ENCODE measurements around the gene NUDT7. TPM values are rescaled to one million over a fixed set of nuclear protein-coding genes. Genes with fewer than 3 reads are reported as not detected.

NUDT7 gene
- polyA plus RNA-seq, 3 donors from 2014 or later = 4.7 to 13.9 (median 5.0) TPM

DNA sequence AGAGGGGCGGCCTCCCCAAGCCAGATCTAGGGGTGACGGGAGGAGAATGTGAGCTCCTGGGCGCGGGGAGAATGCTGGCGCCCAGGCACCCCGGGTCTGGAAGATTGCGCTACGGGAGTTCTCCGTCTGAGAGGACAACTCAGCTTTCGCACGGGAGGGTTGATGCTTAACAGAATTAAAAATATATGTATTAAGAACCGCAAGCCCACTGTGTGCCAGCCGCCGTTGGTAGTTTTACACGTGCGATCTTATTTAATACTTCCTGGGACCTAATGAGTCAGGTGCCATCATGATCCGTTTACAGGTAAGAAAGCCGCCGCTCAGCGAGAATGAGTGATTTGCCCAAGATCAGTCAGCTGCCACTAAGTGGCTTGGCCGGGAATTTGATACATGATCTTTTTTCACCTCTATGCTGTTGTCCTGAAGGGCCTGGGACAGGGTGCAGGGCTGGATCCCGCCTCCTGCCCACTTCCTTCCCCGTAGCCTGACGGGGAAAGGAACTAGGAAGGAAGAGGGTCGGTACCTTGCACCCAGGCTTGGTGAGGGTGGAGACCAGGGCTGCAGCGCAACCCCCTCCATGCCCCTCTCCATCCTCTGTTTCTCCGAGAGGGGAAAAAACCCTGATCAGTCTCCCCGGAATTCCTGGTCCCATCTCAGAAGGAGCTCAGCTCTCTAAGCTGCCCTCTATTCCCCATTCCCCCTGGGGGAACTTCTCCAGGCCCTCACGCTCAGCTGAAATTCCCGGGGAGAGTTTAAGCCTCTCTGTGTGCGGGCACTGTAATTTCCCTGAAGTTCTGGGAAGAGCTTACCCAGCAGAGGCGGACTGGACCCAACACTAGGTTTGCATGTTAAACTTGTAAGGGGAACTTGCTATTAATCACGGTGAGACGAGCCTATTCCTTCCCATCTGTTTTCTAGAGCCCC is 67.0 kb downstream of the NUDT7 start:
- Mint-ChIP-seq H3K4me3 (no peak overlapping the region), H3K27ac (no peak overlapping the region), H3K27me3 (ENCODE audit: low read depth in 3 of 3) (peaks cover 9 to 30% (median 12%) of the 10 kb centered on the region in 3 donors), H3K4me1 (peaks cover 0 to 8% of the 10 kb centered on the region in 2 donors), H3K36me3 (no peaks in the 10 kb centered on the region), H3K9me3 (no peaks in the 10 kb centered on the region)
- no peak for DNase-seq

DNA sequence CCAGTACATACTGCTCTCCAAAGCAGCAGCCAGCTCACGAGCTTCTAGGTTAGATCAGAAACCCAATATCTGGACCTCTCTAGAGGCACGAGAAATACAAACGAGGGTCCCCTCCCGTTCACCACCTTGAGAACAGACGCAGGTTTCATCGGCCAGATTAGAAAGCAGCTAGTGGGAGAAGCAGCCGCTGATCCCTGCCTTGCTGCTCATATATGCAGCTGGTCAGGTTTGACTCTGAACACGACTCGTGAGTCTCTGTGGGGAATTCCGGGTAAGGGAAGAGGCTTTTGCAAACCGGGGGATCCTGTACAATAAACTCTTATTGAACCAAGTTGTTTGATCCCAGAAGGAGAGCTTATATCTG is 67.7 kb downstream of the NUDT7 start:
- Mint-ChIP-seq H3K27ac (no peak overlapping the region), H3K4me1 (peaks cover 0 to 8% of the 10 kb centered on the region in 2 donors), H3K27me3 (ENCODE audit: low read depth in 3 of 3) (peaks cover 9 to 30% (median 12%) of the 10 kb centered on the region in 3 donors), H3K9me3 (no peaks in the 10 kb centered on the region), H3K36me3 (no peaks in the 10 kb centered on the region), H3K4me3 (no peak overlapping the region)
- no peak for DNase-seq

DNA sequence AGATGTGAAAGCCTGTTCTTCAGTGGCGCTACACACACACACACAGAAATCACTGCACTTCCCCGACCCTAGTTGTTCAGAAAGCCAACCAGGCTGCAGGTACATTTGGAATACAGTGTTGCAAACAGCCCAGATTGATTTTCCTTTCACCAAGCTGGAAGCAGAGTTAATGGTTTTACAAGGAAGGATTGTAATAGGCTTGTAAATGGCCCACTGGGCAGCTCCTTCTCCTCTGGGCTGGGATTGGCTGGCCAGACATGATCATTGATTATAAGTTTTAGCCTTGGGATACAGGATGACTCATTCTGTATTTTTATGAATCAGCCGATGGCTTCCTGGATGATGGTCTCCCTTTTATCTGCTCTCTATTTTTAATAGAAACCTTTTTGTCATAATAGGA is 68.6 kb downstream of the NUDT7 start:
- H3K9me3 Mint-ChIP-seq = no peaks in the 10 kb centered on the region
- peaks cover 9 to 27% (median 12%) of the 10 kb centered on the region in 3 donors for H3K27me3 Mint-ChIP-seq (ENCODE audit: low read depth in 3 of 3)
- H3K27ac Mint-ChIP-seq = no peak overlapping the region
- H3K36me3 Mint-ChIP-seq = no peaks in the 10 kb centered on the region
- H3K4me1 Mint-ChIP-seq = peaks cover 0 to 8% of the 10 kb centered on the region in 2 donors
- no peak overlapping the region for H3K4me3 Mint-ChIP-seq
- DNase-seq = no peak

Other genes starting within 250 kb of the NUDT7 start
- gene VAT1L, start 66.0 kb downstream of the NUDT7 start, polyA plus RNA-seq = not detected